Raji (cell line): Measurements from ENCODE around the gene CCDC85B.

Source experiments
- POLR2A ChIP-seq: IDR thresholded peaks from 2 replicates; pipeline ENCODE4 v1.6.1; 2011; ENCODE audit warnings: low read depth, low read length, control low read depth; ENCODE audit not compliant: insufficient read depth

CCDC85B gene

GRCh38 chr11:65854852-65855837, 35.3 kb upstream of the CCDC85B start:
- TF ChIP-seq POLR2A, result no peak

- no peak for TF ChIP-seq POLR2A
Measured at GRCh38 chr11:65855927-65856363, 34.5 kb upstream of the CCDC85B start.

- TF ChIP-seq POLR2A, result peak; percentile 71; the same call in 1 of the 2 replicates
Measured at GRCh38 chr11:65856689-65857499, 33.6 kb upstream of the CCDC85B start.

- TF ChIP-seq POLR2A, result no peak
Measured at GRCh38 chr11:65857500-65857852, 33.0 kb upstream of the CCDC85B start.

GRCh38 chr11:65857853-65858680, 32.4 kb upstream of the CCDC85B start, which contains the start of gene CFL1:
Gene CFL1 (minus strand): TSS chr11:65858180. CDS start chr11:65858099, 81 bp downstream.
- peak; percentile 97 for TF ChIP-seq POLR2A

GRCh38 chr11:65858681-65859087, 31.8 kb upstream of the CCDC85B start:
- no peak for TF ChIP-seq POLR2A

- TF ChIP-seq POLR2A, result peak; percentile 93
Measured at GRCh38 chr11:65859095-65859811, 31.2 kb upstream of the CCDC85B start.

- peak; percentile 2; the same call in 1 of the 2 replicates for TF ChIP-seq POLR2A
Measured at GRCh38 chr11:65859812-65860277, 30.6 kb upstream of the CCDC85B start.

GRCh38 chr11:65860278-65861164, 30.0 kb upstream of the CCDC85B start, which contains the start of gene MUS81:
Gene MUS81 (plus strand): TSS chr11:65860433. CDS start chr11:65860754, 321 bp downstream.
- peak; percentile 80 for TF ChIP-seq POLR2A

- TF ChIP-seq POLR2A, result no peak
Measured at GRCh38 chr11:65861165-65861505, 29.3 kb upstream of the CCDC85B start.

GRCh38 chr11:65861533-65862183, 28.8 kb upstream of the CCDC85B start:
- no peak for TF ChIP-seq POLR2A

- TF ChIP-seq POLR2A, result no peak
Measured at GRCh38 chr11:65862191-65862735, 28.2 kb upstream of the CCDC85B start.
